ENCODE measurements around the gene SRSF11.
A peak's percentile ranks its signal among the peaks of the same experiment; 100 is the strongest.
"Not testable (repeated sequence)": the region's sequence is repeated elsewhere in the genome, so short reads cannot be mapped to it uniquely, and the experiment has no call there.

SRSF11 gene, protein sequence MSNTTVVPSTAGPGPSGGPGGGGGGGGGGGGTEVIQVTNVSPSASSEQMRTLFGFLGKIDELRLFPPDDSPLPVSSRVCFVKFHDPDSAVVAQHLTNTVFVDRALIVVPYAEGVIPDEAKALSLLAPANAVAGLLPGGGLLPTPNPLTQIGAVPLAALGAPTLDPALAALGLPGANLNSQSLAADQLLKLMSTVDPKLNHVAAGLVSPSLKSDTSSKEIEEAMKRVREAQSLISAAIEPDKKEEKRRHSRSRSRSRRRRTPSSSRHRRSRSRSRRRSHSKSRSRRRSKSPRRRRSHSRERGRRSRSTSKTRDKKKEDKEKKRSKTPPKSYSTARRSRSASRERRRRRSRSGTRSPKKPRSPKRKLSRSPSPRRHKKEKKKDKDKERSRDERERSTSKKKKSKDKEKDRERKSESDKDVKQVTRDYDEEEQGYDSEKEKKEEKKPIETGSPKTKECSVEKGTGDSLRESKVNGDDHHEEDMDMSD
- total RNA-seq: 337 to 439 (median 353) reads per million in 4 donors

GRCh38 chr1:70221238-70222121, at the start of gene SRSF11:
SRSF11 (plus strand) TSS chr1:70221380; CDS start chr1:70221637, 257 bp downstream.
- peak; percentile 89 to 95 (median 95) for DNase-seq

GRCh38 chr1:70171512-70171911, 49.7 kb upstream of the SRSF11 start:
- no peak for DNase-seq

DNA sequence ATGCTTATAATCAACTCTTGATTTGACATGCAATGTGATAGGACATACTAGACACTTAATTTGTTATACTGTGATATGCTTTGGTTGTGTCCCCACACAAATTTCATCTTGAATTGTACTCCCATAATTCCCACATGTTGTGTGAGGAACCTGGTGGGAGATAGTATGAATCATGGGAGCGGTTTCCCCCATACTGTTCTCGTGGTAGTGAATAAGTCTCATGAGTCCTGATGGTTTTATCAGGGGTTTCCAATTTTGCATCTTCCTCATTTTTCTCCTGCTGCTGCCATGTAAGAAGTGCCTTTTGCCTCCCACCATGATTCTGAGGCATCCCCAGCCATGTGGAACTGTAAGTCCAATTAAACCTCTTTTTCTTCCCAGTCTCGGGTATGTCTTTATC, 36.0 kb upstream of the SRSF11 start:
- not testable (repeated sequence) for DNase-seq

DNA sequence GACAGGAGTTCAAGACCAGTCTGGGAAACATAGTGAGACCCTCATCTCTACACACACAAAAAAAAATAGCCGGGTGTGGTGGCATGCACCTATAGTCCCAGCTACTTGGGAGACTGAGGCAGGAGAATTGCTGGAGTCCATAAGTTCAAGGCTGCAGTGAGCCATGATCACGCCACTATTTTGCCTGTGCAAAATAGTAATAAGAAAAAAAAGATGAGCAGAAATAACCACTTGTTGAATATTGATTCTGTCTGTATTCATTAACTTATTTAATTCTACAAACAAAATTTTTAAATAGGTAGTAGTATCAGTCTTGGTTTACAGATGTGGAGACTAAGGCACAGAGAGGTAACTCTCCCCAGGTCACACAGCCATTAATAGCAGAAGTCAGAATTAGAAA, 32.7 kb upstream of the SRSF11 start:
- no peak for DNase-seq

DNA sequence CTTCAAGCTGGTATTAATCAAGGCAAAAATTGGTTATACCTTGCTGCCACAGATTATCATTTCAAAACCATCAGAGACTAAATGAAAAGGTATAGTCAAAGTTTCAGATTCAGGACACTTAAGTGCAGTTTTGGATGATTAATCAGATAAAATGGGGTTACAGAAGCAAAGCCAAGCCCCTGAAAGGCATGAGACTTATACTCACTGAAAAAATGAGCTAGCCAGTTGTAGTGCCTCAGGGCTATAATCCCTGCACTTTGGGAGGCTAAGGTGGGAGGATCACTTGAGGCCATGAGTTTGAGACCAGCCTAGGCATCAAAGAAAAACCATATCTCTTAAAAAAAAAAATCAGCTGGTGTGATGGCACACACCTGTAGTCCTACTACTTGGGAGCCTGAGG, 31.0 kb upstream of the SRSF11 start:
- no peak for DNase-seq

- DNase-seq: not testable (repeated sequence)
These were observed 28.7 kb upstream of the SRSF11 start for GRCh38 chr1:70192446-70192845.

DNA sequence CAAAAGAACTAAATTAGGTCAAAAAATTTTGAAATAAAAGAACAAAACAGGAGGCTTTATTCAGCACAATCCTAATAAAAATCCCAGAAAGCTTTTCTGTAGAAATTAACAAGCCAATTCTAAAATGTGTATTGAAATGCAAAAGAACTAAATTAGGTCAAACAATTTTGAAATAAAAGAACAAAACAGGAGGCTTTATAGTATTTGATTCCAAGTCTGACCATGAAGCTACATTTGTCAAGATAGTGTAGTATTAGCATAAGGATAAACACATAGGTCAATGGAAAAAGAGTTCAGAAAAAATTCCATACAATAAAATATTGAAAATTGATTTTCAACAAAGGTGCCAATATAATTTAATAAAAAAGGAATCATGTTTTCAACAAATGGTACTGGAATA, 26.6 kb upstream of the SRSF11 start:
- no peak for DNase-seq

GRCh38 chr1:70195342-70195741, 25.8 kb upstream of the SRSF11 start:
- DNase-seq: no peak

- DNase-seq: no peak
These were observed 24.8 kb upstream of the SRSF11 start for GRCh38 chr1:70196333-70196732.

DNA sequence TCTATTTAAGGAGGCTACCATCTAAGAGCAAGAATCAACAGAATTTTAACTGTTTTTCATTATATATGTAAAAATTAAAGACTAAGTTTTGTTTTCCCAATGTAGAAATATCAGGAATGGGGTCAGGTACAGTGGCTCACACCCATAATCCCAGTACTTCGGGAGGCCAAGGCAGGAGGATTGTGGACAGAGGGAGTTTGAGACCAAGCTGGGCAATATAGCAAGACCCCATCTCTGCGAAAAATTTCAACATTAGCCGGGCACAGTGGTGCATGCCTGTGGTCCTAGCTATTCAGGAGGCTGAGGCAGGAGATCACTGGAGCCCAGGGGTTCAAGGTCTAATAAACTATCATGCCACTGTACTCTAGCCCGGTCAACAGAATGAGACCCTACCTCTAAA, 21.1 kb upstream of the SRSF11 start:
- no peak for DNase-seq

- DNase-seq: no peak
These were observed 18.9 kb upstream of the SRSF11 start for GRCh38 chr1:70202173-70202758.

DNA sequence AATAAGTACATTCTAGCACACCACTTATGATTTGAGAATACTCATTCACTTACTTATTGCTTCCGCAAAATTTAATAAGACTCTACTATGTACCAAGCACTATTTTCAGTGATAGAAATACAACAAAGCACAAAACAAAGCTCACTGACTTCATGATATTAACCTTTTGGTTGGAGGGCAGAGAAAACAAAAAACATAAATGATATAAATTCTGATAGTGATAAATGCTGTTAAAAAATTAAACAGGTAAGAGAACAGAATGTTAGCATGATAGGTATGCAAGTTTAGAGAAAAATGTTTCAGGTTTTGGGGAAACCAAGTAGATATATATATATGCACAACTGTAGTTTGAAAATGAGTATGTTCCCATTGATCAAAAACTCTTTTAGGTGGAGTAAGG, 17.0 kb upstream of the SRSF11 start:
- no peak for DNase-seq

GRCh38 chr1:70204600-70204999, 16.6 kb upstream of the SRSF11 start:
- no peak for DNase-seq

GRCh38 chr1:70205071-70205433, 16.1 kb upstream of the SRSF11 start:
- DNase-seq: no peak

DNA sequence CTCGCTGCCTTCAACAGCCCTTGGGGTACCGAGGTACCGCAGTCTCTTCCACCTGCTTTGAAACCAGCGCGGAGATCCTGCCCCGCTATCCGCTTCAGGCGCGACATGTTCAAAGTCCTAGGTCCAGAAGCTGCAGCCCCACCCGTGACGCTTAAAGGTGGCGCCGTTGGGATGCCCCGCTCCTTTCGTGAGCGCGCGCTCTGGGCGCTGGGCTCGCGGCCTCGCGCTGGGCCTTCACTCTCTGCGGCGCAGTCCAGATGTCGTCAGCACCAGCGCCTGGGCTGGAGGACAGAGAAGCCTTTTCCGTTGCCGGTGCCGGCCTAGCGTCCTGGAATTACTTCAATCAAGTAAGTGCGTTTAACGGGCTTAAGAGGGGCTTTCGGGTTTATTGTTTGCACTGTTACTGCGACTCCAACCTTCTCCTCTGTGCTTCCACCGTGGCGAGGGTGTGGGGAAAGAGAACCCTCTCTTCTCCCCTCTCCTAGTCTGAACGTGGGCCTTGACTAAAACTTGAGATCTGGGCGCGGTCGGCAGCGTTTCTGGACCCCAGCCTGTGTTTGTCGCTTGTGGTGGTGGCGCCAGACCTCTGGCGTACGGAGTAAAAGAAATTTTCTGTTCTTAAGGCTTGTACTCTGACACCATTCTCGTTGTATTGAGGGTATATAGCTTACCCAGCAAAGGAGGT, 15.6 kb upstream of the SRSF11 start, which contains the start of gene LRRC40:
LRRC40 (minus strand) TSS at position 146 of the 685 bp plus-strand sequence; CDS start at position 107, 39 bp downstream.
- peak; percentile 84 to 96 (median 91) for DNase-seq

- not testable (repeated sequence) for DNase-seq
These were observed 14.3 kb upstream of the SRSF11 start for GRCh38 chr1:70206833-70207232.

GRCh38 chr1:70207492-70207891, 13.7 kb upstream of the SRSF11 start:
- no peak for DNase-seq

DNA sequence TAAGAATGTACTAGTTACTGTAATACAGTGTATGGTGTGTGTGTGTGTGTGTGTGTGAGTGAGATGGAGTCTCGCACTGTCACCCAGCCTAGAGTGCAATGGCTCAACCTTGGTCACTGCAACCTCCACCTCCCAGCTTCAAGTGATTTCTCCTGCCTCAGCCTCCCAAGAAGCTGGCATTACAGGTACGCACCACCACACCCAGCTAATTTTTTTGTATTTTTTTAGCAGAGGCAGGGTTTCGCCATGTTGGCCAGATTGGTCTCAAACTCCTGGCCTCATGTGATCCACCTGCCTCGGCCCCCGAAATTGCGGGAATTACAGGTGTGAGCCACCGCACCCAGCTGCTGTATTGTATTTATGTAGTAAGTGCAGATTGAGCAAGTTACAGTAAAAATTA, 12.9 kb upstream of the SRSF11 start:
- no peak for DNase-seq

DNA sequence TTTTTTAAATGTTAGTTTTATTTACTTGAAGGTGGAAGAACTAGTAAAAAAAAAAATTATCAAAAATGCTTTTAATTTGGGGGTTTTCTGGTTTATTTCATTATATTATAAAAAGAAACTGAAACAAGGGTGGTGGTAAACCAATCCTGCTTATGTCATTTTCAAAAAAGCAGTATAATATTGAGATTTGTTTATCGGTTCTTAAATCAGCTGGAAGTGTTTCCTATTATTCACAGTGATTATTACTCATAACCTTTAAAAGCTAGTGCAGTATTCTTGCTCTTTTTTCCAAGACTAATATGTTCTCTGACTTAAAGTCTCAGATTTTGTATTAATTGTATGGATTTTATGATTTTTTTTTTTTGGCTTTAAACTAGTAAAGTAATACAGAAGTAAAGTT, 10.4 kb upstream of the SRSF11 start:
- no peak for DNase-seq

- no peak for DNase-seq
These were observed 9.6 kb upstream of the SRSF11 start for GRCh38 chr1:70211541-70211940.

- DNase-seq: no peak
These were observed 1.2 kb upstream of the SRSF11 start for GRCh38 chr1:70220015-70220414.

DNA sequence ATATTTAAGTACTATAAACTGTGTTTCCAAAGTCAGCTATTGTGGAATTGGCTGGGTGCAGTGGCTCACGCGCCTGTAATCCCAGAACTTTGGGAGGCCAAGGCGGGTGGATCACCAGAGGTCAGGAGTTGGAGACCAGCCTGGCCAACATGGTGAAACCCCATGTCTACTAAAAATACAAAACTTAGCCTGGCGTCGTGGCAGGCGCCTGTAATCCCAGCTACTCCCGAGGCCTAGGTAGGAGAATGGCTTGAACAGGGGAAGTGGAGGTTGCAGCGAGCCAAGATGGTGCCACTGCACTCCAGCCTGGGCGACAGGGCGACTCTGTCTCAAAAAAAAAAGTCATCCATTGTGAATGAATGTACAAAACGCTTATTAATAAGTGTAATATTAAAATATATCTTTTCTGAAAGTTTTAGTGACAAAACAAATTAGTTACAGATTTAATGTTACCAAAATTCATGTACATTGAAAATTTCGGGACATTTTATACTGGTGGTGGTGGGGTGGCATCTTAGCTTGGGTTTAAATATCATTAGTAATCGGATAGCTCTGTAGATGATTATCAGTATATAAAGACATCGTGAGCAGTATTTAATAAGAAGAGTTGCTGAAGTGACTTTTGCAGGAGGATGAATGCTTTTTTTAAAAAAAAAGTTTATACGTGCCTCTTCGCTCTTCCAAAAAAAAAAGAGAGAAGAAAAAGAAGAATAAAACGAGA, 503 bp upstream of the SRSF11 start:
- no peak for DNase-seq
